IPS-18c (cell line): ENCODE results near the gene ITGA1.

Source experiments
- H3K4me3 ChIP-seq: 2 replicates; pipeline ENCODE4 v1.7.0; 2013; ENCODE audit warnings: low read depth, mild to moderate bottlenecking, low read length, moderate library complexity; ENCODE audit not compliant: insufficient read depth
- H3K9me3 ChIP-seq: one replicate; pipeline ENCODE4 v1.6.1; 2013; ENCODE audit warnings: mild to moderate bottlenecking, low read length, moderate library complexity; ENCODE audit not compliant: control insufficient read depth, insufficient read depth

Gene ITGA1

DNA sequence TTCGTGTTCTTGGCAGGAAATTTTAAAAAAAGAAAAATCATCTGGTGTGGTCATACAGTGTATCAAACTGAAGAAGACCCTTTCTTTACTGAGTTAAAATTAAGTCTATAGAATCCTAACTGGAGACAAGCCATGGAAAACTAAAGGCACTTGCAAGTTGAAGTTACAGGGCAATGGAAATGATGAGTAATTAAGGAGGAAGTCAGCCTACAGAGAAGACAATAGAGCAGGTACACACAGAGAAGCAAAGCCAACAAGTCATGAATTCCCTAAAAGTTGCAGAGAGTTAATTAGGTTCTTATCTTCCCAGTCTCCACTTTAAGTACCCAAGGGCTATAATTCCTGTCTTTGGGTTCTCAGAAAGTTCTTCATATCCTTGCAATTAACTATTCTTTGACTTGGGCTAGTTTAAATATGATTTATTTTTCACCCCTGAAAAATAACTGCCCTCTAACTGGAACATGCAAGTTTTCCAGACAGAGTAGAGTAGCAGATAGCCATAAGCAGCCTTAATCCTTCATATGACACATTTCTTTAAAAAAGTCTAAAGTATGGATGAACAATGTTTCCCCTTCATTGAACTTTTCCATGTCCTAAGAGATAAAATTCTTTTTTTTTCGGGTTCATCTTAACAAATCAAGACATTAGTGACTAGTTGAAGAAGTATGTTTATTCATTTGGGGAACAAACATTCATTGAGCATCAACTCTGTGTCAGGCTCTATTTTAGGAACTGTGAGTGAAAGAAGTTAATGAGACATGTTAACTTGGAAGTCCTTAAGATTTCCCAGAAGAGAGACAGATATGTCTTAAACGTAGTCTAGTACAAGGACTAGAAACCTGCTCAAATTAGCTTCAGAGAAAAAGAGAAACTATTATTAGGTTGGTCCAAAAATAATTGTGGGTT, 196.3 kb downstream of the ITGA1 start:
- H3K4me3 ChIP-seq: no peak overlapping the region
- no peaks in the 10 kb centered on the region for H3K9me3 ChIP-seq

GRCh38 chr5:52985306-52985705, 197.6 kb downstream of the ITGA1 start:
- Histone ChIP-seq H3K4me3 (no peak overlapping the region), H3K9me3 (no peaks in the 10 kb centered on the region)

GRCh38 chr5:52987711-52988331, 200.1 kb downstream of the ITGA1 start:
- H3K4me3 ChIP-seq: no peak overlapping the region
- H3K9me3 ChIP-seq: no peaks in the 10 kb centered on the region

DNA sequence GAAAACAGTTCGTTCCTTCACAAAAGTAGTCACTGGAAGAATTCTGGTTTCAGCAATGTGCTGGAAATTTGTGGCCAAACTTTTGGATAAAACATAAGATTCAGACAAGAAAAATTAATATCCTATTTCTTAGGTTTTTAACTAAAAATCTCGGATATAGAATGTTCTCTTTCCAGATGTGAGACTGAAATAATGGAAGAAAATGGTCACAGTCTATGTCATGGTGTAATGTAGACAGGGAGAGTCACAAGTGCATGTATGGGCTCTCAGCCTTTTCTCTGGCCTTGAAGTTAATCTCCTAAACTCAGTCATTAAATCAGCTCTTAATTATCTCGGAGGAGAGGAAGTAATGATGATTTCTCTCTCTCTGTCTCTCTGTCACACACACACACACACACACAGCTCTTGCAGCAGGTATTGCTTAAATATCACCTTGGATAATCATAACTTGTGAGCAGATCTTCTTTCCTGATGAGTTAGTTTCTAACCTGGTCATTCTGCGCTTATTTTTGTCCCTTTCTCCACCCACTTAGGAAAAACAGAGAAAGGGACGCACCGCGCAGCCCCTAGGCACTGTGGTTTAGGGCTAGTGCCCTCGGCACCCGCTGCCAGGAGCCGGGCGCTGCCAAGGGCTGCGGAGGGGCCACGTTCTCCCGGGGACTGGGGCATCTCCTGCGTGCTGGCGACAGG, 200.8 kb downstream of the ITGA1 start:
- no peaks in the 10 kb centered on the region for H3K9me3 ChIP-seq
- H3K4me3 ChIP-seq: peak overlapping the region; percentile 75

GRCh38 chr5:52989025-52989780, 201.5 kb downstream of the ITGA1 start, which contains the start of gene ITGA2:
Gene ITGA2, plus strand, starts transcription at chr5:52989352. Its CDS starts 117 bp downstream, at chr5:52989469.
- H3K4me3 ChIP-seq: peak within 1 kb of the TSS; percentile 75

DNA sequence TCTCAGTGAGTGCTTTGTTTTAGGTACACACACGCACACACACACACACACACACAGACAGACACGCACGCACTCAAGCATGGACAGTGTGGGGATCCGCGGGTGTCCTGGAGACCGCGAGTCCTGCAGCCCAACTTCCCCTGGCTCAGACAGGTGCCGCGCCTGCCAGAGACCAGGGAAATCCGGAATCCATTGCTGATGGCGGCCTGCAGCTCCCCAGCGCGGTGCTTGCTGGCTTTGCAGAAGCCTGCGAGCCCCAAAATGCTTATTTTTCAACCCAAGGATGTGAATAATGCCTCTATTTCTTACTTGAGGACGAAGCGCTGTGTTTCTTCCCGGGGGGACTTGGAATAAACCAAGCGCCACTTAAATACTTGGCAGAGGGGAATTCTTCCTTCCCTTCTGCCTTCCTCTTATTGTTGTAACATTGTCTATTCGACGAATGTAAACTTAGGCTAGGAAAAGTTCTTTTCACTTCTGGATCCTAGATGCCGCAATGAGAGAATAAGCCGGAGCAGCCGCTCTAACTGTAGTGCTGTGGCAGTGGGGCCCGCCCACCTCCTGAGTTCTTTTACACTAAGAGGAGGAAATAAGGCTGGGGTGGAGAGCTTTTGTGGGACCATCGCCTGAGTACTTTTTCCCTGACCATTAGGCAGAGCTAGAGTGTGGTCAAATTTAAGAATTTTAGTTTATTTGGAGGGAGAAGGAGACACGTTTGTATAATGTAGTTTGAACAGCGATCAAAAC, 202.2 kb downstream of the ITGA1 start:
- Histone ChIP-seq H3K4me3 (peak overlapping the region; percentile 75), H3K9me3 (no peaks in the 10 kb centered on the region)

More at GRCh38 chr5:52989025-52989780, 201.5 kb downstream of the ITGA1 start, which contains the start of gene ITGA2:
- H3K9me3 ChIP-seq: no peaks in the 10 kb centered on the region

GRCh38 chr5:52990528-52990925, 202.8 kb downstream of the ITGA1 start:
- Histone ChIP-seq H3K9me3 (no peaks in the 10 kb centered on the region), H3K4me3 (peak overlapping the region; percentile 75; the same call in 1 of the 2 replicates)

DNA sequence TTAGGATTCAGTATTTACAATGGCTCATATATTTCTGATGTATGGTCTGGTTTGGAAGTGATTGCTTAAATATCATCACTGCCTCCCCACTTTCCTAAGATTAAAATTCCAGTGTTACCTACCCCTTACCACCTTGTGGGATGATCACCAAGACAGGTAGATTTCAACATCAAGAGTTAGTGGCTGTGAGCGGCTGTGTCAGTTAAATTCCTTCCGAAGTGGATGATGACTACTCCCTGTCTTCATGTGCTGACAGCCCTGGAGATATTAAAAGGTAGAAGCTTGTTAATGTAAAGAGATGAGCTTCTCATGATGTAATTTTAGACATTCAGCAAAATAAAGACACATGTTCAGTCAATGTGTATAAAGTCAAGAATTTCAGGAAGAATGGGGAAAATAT, 205.7 kb downstream of the ITGA1 start:
- H3K4me3 ChIP-seq: no peak overlapping the region
- no peaks in the 10 kb centered on the region for H3K9me3 ChIP-seq

- Histone ChIP-seq H3K4me3 (no peak overlapping the region), H3K9me3 (no peaks in the 10 kb centered on the region)
Measured at GRCh38 chr5:52994266-52994665, 206.6 kb downstream of the ITGA1 start.

GRCh38 chr5:52995095-52995494, 207.4 kb downstream of the ITGA1 start:
- H3K4me3 ChIP-seq: no peak overlapping the region
- no peaks in the 10 kb centered on the region for H3K9me3 ChIP-seq

GRCh38 chr5:52995914-52996313, 208.2 kb downstream of the ITGA1 start:
- no peak overlapping the region for H3K4me3 ChIP-seq
- no peaks in the 10 kb centered on the region for H3K9me3 ChIP-seq

GRCh38 chr5:52996979-52997378, 209.3 kb downstream of the ITGA1 start:
- H3K4me3 ChIP-seq: no peak overlapping the region

GRCh38 chr5:52997424-52997823, 209.7 kb downstream of the ITGA1 start:
- Histone ChIP-seq H3K9me3 (no peaks in the 10 kb centered on the region), H3K4me3 (no peak overlapping the region)

More at GRCh38 chr5:52996979-52997378, 209.3 kb downstream of the ITGA1 start:
- no peaks in the 10 kb centered on the region for H3K9me3 ChIP-seq

DNA sequence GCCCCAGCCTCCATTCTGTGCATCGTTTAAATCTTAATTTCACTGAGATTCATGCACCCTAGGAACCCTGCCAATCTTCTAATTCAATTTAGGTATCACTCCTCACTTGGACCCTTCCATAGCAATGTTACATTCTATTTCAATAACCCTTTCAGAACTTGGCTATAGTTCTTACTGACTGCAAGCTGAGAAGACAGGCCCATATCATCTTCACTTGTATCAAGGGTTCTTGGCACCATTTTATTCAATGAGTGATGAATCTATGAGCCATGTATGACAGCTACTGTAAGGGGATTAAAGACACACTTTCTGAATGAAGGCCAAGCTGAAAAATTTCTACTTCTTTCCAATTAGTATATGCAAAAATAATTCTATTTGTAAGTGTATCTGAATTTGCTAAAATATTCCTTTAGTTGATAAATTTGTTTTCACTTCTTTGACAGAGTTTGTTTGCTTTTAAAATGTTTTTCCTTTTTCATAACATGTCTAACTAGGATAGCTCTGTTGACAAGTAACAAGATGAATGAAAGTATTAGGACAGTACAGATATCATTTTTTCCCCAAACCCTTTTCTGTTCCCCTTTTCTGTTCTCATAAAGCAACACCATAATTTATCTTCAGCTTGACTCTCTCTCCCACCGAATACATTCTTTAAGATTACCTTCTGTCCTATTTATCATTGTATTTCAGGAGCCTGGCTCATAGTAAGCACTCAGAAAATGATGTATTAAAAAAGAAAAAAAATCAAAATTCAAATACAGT, 211.0 kb downstream of the ITGA1 start:
- no peak overlapping the region for H3K4me3 ChIP-seq
- no peaks in the 10 kb centered on the region for H3K9me3 ChIP-seq

DNA sequence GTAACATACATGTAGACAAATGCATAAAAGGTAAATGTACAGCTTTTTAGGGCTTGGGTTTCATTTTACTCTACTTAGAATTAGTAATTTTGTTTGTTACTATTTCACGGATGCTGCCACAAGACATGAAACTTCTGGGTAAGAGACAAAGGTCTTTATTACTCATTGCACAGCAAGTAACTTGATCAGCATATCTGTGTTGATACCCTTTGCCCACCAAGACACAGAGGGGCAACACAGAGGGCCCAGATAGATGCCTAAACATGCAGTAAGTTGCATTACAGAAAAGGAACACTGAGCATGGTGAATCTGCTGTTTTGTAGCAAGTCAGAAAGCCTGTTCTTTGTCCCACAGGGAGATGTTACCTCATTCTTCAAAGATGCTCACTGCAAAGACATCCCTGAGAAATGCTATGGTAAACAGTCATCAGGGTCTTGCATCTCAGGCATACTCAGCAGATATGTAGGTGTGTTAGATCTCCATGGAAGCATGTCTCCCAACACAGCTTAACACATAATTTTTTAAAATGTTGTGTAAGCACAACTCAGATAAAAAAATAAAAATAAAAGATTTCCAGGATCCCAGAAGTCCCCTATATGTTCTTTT, 211.7 kb downstream of the ITGA1 start:
- H3K4me3 ChIP-seq: no peak overlapping the region
- no peaks in the 10 kb centered on the region for H3K9me3 ChIP-seq
